GM19240 (cell line): ENCODE data around the gene COX10.

Experiments
- DNase-seq: peaks from one replicate; pipeline ENCODE4 v3.0.0; 2011; ENCODE audit warnings: low spot score; ENCODE audit not compliant: insufficient read length

The COX10 gene

DNA sequence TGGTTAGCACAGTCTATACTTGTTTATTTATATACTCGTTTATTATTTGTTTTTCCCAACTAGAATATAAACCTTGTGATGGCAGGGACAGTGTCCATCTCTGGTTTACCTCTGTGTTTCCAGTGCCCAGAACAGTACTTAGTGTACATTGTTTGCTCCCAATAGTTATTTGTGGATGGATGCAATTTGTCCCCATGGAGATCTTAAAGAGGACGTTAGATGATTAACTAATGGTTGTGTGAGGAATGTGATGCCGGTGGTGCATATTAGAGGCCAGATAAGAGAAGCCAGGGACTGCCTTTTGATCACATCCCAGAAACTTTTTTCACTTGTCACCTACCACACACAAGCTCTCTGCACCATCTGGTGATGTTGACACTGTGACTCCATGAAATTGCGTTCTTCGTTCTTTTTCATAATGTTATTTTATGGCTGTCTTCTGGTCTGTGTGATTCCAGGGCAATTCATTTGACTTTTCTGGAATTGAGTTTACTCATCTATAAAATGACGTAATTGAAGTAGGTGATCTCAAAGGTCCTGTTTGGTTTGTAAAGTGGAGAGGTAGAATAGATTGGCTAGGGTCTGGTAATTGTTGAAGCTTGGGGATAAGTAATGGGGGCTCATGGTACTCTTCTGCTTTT lies 1.2 kb downstream of the COX10 start:
- DNase-seq, result no peak

DNA sequence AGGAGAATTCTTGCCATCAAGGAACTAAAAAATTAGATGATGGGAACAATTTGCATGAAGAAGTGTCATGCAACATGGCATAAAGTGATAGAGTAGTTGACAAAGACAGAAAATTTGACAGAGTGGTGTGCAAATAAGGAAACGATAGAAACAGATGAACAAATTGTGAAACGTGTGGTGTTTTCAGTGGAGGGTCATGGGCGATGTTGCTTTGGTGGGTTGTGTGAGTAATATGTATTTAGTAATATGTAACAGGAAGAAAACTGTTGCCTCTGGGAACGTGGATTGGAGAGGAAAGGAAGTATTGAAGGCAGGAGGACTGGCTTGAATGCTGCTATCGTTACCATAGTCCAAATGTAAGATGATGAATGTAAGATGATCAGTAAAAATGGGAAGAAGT lies 3.6 kb downstream of the COX10 start:
- DNase-seq, result no peak

DNA sequence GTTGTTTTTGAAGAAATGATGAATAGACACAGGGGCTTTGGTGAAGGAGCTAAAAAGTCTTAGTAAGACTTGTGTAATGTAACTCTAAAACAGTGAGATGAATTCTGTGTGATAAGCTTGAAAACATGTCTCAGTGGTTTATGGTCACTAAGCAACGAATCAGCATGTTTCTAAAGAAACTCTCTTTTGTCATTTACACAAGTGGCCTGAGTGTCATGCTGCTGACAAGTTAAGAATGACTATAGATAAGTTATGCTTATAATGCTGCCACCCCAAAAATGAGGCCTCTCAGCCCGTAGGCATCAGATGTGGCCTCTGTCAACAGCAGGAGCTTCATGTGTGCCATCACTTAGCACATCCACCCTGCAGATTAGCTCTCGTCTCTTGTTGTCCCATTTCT lies 8.7 kb downstream of the COX10 start:
- DNase-seq, result no peak

DNA sequence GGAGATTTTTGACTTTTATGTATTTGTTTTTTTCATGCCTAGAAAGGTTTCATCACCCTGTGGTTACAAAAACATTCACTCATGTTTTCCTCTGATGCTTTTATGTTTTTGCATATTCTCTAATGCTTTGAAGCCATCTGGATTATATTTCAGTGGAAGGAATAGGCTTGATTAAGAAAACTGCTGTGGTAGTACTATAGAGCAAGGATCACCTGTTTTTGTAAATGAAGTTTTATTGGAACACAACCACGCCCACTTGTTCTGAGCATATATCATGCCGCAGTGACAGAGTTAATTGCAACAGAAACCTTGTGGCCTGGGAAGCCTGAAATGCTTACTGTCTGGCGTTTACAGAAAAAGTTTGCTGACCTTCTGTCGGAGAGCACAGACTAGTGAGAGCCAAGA lies 11.5 kb downstream of the COX10 start:
- DNase-seq, result no peak

DNA sequence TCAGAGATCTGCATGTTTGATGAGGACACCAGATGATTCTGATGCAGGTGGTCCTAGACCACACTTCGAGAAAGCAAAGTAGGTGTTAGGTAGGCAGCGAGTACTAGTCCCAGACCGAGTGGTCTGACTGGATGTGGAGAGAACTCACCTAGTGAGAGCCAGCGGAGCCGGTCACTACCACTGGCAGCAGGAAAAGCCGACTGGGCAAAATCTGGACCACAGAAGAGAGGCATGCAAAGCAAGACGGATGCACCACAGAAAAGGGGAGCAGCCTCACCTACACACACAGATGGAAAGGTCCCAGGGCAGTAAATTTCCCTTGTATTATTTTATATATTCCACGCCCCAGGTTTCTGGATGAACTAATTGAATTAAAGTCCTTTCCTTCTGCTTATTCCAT lies 13.5 kb downstream of the COX10 start:
- DNase-seq, result no peak

DNA sequence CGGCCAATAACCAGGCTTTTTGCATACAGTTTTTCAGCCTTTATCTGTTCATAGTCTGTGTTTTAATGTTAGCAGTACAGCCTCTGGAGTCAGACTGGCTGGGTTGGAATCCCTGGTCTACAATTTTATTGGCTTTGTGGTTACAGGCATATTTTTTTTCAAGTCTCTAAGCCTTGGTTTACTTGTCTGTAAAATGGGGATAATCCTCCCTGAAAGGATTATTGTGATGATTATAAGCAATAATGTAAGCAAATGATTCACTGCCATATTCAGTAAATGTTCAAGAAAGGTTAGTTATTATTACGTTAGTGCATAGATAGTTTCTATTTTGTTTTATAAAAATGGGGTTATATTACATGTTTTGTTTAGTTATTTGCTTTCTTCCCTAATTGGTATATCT lies 15.7 kb downstream of the COX10 start:
- no peak for DNase-seq

DNA sequence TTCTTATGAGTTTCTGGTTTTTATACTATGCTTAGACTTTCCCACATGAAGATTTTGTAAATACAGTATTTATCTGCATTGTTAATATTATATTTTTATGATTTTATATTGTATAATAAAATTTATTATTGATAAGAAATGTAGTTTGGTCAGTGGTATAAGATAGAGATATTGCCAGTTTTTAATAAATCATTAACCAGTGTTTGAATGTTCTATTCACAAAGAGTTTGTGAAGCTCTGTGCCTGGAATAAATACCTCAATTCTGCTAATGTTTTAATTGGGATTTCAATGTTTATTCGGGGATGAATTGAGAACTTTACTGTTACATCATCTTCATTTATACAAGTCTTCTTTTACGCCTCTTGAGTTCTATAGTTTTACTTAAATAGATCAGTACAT lies 16.9 kb downstream of the COX10 start:
- DNase-seq, result no peak

DNA sequence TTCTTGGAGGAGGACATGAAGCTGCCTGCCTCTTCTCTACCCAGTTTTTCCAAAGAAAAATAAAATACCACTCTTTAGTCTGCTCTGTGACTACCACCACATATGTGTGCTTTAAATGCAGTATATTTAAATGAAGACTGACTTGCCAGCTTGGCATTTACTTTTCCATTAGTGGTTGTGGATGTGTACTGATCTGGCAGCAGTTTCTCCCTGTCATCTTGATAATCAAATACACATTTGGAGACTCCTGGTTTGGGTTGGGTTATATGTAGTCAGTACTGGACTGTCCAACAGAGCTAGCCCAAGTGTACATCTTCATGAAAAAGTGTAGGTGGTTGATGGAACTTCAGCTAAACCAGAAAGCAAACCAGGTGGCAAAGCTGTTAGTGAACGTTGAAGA lies 19.9 kb downstream of the COX10 start:
- DNase-seq, result no peak

DNA sequence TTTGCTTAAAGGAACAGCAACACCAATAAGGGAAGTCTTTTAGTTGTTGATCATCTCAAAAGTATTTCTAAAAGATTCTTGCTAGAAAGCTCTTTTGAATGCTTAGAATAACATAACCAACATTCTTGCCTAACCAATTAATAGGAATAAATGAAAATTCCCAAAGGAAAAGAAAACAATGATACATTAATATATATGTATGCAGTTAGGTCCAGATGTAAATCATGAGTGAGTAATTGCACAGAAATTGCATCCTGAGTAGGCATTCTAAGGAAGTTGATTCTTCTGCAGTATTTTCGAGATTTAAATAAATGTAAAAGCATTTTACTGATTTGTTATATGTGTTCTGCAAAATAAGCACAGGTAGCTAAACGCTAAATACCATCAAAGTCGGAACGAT lies 22.1 kb downstream of the COX10 start:
- DNase-seq, result no peak

DNA sequence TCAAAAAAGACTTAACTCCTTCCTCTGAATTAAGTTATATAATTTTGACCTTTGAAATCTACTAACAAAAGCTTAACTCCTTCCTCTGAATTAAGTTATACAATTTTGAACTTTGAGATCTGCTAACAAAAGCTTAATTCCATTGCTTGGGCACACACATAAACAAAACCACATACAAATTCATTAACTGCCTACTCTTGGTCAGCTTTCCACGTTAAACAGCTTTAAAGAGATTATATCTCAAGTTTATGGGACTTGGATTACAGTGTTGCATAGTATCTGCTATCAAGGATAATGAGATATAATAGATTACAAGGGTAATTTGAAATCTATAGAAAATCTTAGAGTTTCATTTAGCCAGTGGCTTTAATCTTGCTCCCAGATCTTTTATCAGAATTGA lies 23.5 kb downstream of the COX10 start:
- DNase-seq, result no peak

DNA sequence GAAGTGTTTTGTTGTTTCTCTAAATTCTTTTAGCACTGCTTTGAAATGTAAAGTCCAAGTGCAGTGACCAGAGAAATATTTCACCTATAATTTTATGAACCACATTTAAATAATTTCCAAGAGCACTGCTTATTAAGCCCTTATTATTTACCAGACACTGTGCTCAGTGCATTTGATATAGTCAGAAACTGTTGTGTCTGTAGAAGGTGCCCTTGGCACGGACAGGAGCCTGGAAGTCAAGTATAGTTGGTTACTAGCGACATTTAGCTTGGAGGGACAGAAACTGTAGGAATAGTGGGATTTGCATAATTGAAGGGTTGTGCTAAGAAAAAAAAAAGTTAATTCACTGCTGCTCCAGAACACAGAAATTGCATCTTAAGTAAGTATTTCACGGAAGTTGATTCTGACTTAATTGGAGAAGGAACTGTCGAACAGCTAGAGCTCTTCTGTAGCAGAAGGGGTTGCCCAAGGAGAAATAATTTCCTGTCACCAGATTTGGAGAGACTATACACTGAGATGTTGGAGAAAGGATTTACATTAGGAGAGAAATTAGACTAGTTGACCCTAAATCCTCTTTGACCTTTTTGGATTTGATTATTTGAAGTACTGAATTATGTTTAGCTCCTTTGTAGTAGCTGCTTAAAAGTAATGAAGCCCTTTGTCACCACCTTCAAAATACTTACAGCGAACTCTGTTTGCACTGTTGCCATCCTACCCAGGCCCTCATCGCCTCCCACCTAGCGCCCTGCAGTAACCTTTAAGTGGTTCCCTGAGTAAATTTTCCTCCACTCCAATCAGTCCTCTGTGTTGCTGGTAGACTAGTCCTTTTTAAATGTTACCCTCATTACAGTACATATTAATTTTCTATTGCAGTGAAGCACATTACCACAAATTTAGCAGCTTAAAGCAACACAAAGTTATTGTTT lies 25.6 kb downstream of the COX10 start:
- DNase-seq, result no peak

DNA sequence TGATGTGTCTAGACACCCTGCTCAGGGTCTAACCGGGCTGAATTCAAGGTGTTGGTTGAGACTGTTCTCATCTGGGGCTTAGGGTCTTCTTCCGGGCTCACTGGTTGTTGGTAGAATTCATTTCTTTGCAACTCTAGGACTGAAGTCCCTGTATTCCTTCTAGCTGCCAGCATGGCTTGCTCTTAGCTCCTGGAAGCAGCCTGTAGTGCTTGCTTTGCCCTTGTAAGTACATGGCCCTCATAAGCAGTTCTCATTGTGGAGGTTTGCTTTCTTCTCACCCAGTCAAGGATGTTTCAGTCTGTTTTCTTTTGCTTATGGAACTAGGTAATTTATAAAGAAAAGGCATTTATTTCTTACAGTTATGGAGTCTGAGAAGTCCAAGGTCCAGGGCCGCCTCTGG lies 26.3 kb downstream of the COX10 start:
- no peak for DNase-seq

DNA sequence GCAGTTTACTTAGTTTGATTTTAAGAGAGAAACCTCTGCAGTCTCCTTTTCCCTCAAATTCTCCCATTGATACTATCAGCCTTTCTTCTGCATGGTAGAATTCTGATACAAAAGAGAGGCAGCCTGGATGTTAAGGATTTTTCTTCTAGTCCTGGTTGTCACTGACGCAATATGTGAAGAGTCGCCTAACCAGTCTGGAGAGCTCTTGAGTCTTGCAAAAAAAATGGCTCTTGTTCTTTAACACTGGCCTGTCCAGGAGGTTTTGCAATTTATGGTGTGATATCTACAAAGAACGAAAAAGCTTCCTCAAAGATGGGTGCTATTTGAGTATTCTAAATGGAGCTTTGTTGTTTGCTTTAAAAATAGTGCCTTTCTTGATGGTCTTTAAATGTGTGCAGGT lies 28.9 kb downstream of the COX10 start:
- DNase-seq, result no peak

DNA sequence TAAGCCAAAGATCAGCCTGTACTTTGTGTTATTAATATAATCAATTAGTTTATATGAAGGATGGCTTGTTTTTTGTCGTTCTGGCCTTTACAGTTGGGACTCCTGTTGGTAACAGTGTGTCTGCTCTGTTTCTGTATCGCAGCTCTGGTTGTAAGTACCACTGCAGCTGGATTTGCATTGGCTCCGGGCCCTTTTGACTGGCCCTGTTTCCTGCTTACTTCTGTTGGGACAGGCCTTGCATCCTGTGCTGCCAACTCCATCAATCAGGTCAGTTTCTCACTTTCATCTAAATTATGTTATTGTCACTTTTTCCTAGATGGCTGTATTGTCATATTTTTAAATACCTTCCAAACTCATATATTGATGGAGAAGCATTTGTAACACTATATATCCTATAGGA lies 32.7 kb downstream of the COX10 start:
- no peak for DNase-seq

DNA sequence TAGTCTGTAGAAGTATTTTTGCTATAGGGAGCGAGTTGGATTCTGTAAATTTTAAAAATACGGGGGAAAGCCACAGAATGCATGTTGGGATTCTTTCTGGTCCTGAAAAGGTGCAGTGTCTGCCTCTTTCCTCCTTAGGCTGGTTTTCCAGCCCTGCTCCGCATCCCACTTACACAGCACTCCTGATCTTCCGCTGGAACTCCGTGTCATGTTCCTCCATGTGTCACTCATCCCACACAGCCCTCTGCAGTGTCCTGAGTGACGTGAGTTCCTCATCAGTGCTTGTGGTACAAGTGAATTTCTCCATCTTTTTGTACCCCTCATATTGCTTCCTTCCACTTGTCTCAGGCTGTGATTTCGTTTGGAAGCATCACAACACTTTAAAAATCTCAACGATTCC lies 34.5 kb downstream of the COX10 start:
- no peak for DNase-seq

DNA sequence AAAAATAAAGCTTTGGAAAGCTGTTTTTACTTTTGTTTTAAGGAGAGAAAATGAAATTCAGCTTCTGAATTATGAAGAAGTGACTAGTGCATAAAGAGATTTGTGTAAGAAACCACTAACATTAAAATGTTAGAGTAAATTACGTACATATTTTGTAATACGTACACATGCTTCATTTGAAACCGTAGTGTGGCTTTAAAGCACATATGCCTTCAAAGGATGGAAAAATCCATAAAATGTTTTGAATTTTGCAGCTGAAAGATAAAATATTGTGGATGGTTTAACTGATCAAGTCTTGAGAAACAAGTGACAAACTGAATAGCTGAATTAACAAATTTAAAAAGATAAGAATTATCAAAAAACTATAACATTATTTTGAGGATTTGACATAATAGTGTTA lies 35.4 kb downstream of the COX10 start:
- DNase-seq, result no peak

DNA sequence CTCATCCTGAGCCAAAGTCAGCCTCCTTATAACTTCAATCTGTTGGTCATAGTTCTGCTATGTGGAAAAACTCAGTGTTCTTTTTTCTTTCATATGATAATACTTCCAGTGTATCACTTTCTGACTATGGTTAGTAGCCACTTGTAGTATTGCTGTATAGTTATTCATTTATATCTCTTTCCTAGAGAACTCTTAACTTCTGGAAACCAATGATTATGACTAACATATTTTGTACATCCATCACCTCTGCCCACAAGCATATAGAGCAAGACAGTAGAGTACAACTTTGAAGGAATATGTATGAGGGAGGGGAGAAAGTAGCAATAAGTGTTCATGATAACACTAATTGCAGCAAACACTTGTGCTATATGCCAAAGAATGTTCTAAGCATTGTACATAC lies 38.6 kb downstream of the COX10 start:
- DNase-seq, result no peak

DNA sequence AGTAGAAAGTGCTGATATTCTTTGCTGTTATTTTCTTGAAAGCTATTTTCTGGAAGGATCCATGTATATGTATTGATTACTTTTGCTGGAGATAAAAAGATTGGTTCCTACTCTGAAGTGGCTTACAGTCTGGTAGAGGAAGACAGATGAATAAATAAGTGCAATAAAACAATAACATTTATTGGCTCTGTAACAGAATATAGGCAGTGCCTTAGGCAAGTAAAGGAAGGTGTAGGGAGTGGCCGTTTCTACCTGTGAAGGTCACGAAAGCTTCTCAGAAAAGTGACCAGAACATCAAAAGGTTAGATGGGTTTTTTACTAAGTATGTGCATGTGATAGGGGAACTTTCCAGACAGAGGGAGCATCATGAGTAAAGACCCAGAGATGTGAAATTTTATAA lies 43.1 kb downstream of the COX10 start:
- no peak for DNase-seq

DNA sequence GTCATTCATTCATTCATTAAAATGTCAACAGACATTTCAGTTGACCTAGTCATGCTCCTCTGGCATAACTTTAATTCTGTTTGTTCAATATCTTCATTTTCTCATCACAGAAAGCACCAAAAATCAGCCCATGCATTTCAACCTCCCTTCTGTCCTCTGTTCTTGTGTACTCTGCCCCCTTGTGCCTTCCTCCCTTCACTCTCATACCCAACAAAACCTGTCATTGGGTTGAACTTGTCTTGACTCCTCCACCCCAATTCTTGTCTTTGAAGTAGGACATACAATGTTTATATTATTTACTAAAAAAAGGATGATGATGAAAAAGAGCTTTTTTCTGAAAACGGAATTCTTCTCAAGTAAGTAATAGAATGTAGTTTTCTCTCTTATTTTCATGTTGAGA lies 43.8 kb downstream of the COX10 start:
- no peak for DNase-seq

DNA sequence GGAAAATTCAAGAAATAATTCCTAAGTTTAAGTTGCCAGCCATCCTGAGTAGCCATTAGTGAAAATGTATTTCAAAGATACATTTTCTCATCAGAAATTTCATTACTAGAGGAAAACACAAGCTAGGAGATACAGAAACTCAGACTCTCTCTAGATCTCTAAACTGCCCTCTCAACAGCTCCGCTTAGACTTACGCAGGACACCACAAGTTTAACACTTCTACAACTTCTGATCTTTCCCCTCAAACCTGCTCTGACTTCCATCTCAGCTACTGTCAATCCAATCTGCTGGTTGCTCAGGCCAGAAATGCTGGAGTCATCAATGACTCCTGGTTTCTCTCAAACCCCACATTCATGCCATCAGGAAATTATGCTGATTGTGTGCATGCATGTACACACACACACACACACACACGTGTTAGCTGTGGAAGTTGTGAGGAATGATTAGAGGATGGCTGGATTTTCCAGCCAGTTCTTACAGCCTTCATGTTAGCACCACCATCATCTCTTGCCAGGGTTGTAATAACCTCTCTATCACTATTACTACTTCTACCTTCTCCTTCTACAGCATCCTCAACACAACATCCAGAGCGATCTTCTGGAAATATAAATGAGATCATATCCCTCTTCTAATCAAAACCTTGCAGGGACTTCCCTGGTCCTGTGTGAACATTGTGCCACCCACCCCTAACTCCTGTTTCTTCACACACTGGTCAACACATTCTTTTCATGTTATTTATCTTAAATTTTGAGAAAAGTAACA lies 47.1 kb downstream of the COX10 start:
- DNase-seq, result no peak

DNA sequence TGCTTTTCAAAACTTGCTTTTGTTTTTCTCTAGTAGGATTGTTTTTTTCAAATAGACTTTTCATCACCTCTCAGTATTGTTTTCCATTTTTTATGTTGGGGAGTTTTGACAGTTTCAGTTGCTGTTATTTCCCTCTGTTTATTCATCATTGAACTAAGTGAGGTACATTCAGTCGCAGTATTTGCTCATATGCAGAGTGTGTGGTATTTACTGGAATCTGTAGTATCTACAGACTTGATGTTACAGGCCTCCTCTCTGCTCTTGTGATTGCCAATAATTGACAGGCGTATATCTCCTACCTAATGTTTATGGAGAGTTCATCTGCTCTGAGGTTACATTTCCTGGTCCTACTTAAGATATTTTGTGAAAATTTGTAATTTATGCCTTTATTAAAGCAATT lies 49.6 kb downstream of the COX10 start:
- DNase-seq, result no peak

DNA sequence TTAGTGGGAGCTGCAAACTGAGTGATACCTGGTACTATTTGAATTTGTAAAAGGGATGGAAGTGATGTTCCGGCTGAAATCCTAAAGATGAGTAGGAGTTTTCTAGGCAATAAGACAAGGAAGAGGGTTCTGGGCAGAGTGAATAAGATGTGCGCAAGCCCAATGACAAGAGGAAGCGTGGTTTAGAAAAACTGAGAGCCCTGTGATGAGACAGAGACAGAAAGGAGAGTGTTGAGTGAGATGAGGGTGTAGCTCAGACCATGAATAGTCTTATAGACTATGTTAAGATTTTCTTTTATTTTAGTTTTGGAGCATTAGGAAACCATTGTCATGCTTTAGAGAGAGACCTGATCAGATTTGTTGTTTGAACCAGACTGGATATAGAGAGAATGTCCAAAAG lies 50.2 kb downstream of the COX10 start:
- no peak for DNase-seq
